ENCODE data around the gene GALNTL6. TPM values are rescaled to one million over a fixed set of nuclear protein-coding genes. Genes with fewer than 3 reads are reported as not detected.
"Not testable (repeated sequence)": the region's sequence is repeated elsewhere in the genome, so short reads cannot be mapped to it uniquely, and the experiment has no call there.

Gene GALNTL6
- total and polyA plus RNA-seq, 2 experiments from 2014 or later, result 0.38 to 0.40 TPM

DNA sequence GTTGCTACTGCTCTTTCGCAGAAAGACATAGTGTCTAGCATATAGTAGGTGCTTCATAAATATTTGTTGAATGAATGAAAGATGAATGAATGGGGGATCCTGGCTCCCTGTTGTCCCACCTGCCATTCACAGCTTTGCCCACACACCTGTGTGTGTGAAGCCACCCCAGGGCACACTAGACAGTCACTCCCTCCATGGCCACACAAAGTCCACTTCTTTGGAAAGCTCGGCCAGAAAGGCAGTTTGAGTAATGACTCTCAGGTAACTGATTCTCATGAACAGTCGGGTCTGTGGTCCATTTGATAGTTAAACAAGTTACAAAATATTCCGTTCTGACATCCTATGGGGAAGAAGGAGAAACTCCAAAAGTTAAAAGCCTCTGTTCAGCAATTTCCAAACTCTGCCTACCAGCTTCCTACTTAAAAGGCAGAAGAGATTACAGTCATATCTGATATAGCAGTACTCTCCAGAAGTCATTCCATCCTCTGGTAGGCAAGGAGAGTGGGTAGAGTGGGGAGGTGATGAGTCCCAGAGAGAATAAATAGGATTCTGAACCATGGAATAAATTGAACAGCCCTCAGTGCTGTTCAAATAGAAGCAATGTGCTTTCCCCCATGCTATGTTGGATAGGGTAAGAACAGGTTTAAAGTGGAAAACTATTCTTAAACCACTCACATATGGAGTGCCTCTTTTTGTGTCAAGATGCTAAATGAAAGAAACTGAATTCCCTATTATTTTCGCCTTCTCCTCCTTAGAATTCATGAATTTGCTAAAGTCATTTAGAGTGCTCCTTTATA lies 1150.5 kb downstream of the GALNTL6 start (continued):
- TF ChIP-seq CREB1 (CRISPR knock-in tag; IDR thresholded peaks at IDR 0.05; ENCODE audit: low read depth) (no peak), JUNB (IDR thresholded peaks at IDR 0.05; ENCODE audit: unreplicated experiment) (no peak), ZNF331 (CRISPR knock-in tag; IDR thresholded peaks at IDR 0.05; ENCODE audit: low read depth) (no peak), STAT1 (IDR thresholded peaks at IDR 0.05; ENCODE audit: unreplicated experiment) (no peak)
- TF ChIP-seq, protein P1, sequence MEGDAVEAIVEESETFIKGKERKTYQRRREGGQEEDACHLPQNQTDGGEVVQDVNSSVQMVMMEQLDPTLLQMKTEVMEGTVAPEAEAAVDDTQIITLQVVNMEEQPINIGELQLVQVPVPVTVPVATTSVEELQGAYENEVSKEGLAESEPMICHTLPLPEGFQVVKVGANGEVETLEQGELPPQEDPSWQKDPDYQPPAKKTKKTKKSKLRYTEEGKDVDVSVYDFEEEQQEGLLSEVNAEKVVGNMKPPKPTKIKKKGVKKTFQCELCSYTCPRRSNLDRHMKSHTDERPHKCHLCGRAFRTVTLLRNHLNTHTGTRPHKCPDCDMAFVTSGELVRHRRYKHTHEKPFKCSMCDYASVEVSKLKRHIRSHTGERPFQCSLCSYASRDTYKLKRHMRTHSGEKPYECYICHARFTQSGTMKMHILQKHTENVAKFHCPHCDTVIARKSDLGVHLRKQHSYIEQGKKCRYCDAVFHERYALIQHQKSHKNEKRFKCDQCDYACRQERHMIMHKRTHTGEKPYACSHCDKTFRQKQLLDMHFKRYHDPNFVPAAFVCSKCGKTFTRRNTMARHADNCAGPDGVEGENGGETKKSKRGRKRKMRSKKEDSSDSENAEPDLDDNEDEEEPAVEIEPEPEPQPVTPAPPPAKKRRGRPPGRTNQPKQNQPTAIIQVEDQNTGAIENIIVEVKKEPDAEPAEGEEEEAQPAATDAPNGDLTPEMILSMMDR (conservative IDR thresholded peaks at IDR 0.05; ENCODE audit: low read depth in 2 of 2), result no peak

GRCh38 chr4:172970189-172970588 lies 1157.0 kb downstream of the GALNTL6 start:
- not testable (repeated sequence) for H4K20me1 ChIP-seq (replicated peaks; ENCODE audit: insufficient read depth); H3K4me1 ChIP-seq (ENCODE audit: insufficient read depth); H3K4me1 Mint-ChIP-seq; H3K79me2 ChIP-seq (replicated peaks; ENCODE audit: insufficient read depth); H3K36me3 Mint-ChIP-seq (ENCODE audit: low read depth); H3K36me3 ChIP-seq (ENCODE audit: insufficient read depth); H3K4me3 ChIP-seq; H3K9me2 ChIP-seq (ENCODE audit: insufficient read depth); H2AFZ ChIP-seq; H3F3A ChIP-seq (replicated peaks; ENCODE audit: low read depth); ATAC-seq; DNase-seq (ENCODE audit: low spot score); H3K27ac Mint-ChIP-seq; H3K27me3 Mint-ChIP-seq (ENCODE audit: insufficient read depth, low read depth, poor library complexity); H3K4me3 Mint-ChIP-seq; H3K27ac ChIP-seq (ENCODE audit: low read depth); H3K4me2 ChIP-seq; H3K27me3 ChIP-seq (ENCODE audit: insufficient read depth)
- H3K9me3 Mint-ChIP-seq, result peaks cover 16% of the 10 kb centered on the region

GRCh38 chr4:172974586-172974985 lies 1161.4 kb downstream of the GALNTL6 start:
- peaks cover 9% of the 10 kb centered on the region for H3K9me3 Mint-ChIP-seq
- H3K9me2 ChIP-seq (ENCODE audit: insufficient read depth), result 0 out of 2 replicates have a peak, but pooled peaks cover 2% of the 10 kb centered on the region
- peaks cover 5% of the 10 kb centered on the region for H3K27me3 Mint-ChIP-seq (ENCODE audit: insufficient read depth, low read depth, poor library complexity)
- DNase-seq (ENCODE audit: low spot score), result no peak
- no peak overlapping the region for H3K27ac Mint-ChIP-seq
- ATAC-seq, result no peak
- no peak overlapping the region for H2AFZ ChIP-seq
- H3K4me1 Mint-ChIP-seq, result peaks cover 2% of the 10 kb centered on the region; the same call in 2 of the 3 replicates
- H3K4me3 ChIP-seq, result no peak overlapping the region
- H3K27me3 ChIP-seq (ENCODE audit: insufficient read depth), result no peaks in the 10 kb centered on the region
- no peak overlapping the region for H3K27ac ChIP-seq (ENCODE audit: low read depth)
- H3F3A ChIP-seq (replicated peaks; ENCODE audit: low read depth), result no peaks in the 10 kb centered on the region
- H3K4me3 Mint-ChIP-seq, result no peak overlapping the region
- no peaks in the 10 kb centered on the region for H4K20me1 ChIP-seq (replicated peaks; ENCODE audit: insufficient read depth)
- H3K79me2 ChIP-seq (replicated peaks; ENCODE audit: insufficient read depth), result no peaks in the 10 kb centered on the region
- no peaks in the 10 kb centered on the region for H3K4me1 ChIP-seq (ENCODE audit: insufficient read depth)
- H3K4me2 ChIP-seq, result no peak overlapping the region
- H3K36me3 Mint-ChIP-seq (ENCODE audit: low read depth), result peaks cover 5% of the 10 kb centered on the region
- H3K36me3 ChIP-seq (ENCODE audit: insufficient read depth), result 0 out of 2 replicates have a peak, but pooled peaks cover 7% of the 10 kb centered on the region
- TF ChIP-seq ZNF462 (CRISPR knock-in tag; IDR thresholded peaks at IDR 0.05) (no peak), ETS1 (IDR thresholded peaks at IDR 0.05) (no peak), ZNF114 (CRISPR knock-in tag; IDR thresholded peaks at IDR 0.05) (no peak), NANOG (IDR thresholded peaks at IDR 0.05; ENCODE audit: borderline replicate concordance) (no peak), JUNB (IDR thresholded peaks at IDR 0.05; ENCODE audit: unreplicated experiment) (no peak)
